ENCODE measurements around the gene TENM4.

TENM4 gene

GRCh38 chr11:79440571-79441460 lies at the start of gene TENM4:
Gene TENM4 (minus strand): TSS chr11:79441030. CDS start chr11:79069944, 371,086 bp downstream.
- DNase-seq, result peak; percentile 52

- no peak for DNase-seq
Observed at GRCh38 chr11:79488286-79488685, 47.5 kb upstream of the TENM4 start.

DNA sequence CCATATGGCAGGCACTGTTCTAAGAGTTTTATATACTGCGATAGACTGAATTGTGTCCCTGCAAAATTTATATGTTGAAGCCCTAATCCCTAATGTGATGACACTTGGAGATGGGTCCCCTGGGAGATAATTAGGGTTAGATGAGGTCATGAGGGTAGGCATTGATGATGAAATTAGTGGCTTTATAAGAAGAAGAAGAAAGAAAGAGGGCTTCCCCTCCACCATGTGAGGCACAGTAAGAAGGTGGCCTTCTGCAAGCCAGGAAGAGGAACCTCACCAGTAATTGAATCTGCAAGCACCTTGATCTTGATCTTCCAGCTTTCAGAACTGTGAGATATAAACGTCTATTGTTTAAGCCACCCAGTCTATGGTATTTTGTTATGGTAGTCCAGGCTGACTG lies 46.6 kb upstream of the TENM4 start:
- DNase-seq, result no peak

- no peak for DNase-seq
Observed at GRCh38 chr11:79486242-79486984, 45.6 kb upstream of the TENM4 start.

DNA sequence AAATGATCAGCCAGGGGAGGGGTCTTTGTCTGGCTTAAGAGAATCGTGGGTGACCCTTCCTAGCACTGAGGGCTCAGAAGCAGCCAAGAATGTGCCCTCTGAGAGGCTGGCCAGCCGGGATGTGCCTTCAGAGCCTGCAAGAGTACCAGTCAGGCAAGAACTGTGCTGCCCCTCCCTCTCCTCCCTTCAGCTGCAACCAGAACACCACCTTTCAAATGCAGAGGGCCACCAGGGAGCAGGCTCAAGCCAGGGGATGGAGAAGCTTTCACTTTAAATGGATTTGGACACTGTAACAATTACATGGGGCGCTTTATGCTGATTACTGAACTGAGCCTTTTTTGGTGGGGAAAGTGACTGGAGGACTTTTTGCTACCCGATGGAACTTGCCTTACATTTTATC lies 44.9 kb upstream of the TENM4 start:
- DNase-seq, result no peak

- no peak for DNase-seq
Observed at GRCh38 chr11:79484872-79485271, 44.0 kb upstream of the TENM4 start.

DNA sequence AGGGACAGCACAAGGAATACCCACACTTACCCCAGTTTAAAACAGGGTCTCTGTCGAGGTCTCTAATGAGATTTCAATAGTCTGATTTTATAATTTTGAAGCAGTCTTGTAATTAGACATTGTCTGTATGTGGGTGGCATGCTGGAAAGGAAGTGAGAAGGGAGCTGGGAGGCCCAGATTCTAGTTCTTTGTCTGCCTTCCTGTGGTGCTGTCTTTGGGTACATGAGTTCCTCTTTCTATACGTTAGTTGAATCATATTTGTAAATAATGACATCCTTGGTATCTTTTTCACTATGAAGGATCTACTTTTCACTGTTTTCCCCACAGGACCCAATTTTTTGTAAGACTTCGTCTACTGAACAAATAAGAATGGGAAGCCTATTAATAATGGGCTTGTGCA lies 42.0 kb upstream of the TENM4 start:
- DNase-seq, result no peak

DNA sequence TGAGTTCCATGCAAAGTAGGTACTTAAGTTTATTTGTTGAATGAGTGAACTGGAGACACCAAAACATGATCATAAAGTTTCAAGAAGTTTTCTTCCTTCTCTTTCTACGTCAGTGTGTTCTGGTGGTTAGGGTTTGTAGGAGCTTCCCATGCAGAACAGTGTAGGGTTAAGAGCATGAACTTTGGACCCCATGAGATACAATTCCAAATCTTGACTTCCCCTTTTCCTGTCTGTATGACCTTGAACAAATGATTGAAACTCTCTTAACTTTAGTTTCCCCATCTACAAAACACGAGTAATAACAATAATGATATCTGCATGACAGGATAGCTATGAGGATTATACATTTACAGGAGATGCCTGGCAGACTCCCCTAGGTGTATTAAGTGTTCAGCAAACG lies 41.0 kb upstream of the TENM4 start:
- DNase-seq, result no peak

DNA sequence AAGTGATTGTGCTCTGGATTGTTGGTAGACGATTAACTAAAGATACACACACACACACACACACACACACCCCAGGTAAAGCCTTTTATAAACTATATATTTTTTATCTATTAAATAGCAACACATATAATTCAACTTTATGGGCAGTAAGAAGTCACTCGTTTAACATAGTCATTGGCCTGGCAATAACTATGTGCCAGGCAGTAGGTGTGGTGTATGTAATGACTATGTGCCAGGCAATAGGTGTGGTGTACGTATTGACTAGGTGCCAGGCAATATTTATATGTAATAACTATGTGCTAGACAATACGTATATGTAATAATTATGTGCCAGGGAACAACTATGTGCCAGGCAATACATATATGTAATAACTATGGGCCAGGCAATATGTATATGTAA lies 40.0 kb upstream of the TENM4 start:
- no peak for DNase-seq

DNA sequence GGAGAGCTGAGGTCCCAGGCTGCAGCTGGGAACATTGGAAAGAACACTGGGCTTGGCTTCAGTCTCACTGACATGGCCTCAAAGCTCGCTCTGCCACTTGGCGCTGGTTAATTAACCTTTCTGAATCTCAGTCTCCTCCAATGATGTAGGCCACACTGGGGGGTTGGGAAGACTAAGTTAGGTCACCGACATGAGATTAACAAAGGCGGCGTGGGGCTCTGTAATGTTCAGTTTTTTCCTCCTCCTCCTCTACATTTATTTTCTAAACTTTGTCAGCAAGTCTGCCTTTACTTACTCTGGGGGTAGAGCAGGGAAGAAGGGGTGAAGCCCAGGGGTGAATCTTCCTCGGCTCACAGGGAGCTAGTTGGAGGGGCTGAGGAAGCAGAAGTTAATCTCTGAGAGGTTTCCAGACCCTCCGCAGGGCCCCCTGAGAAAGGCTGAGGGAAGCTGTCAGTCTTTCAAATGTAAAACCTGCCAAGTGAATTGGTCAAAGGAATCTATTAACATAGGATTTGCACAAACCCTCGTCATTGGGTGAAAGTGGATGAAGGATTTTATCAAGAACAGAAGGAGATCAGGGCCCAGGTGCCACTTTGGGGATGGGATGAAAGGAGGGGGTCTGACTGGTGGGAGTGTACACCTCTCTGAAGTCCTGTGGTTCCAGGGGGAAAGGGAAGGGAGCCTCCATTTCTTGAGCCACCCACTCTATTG lies 32.1 kb upstream of the TENM4 start:
- no peak for DNase-seq

GRCh38 chr11:79471071-79471844 lies 30.4 kb upstream of the TENM4 start:
- DNase-seq, result no peak

GRCh38 chr11:79470161-79470560 lies 29.3 kb upstream of the TENM4 start:
- DNase-seq, result no peak

DNA sequence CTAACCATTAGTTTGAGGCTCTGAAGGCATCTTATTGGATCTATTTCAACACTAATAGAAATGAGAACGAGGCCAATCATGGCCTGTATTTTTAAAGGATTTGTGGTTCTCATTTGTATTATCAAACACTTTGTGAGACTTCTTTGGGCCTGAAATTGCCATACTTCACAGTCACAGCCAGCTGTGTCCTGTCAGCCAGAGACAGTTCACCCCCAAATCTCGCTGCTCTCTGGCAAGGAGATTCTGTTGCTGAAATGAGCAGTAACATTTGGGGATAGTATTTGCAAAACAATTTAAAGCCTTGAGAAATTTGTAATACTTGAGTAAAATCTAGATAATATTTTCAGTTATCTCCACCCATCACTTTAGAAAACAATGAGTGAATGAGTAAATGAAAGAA lies 26.9 kb upstream of the TENM4 start:
- no peak for DNase-seq

DNA sequence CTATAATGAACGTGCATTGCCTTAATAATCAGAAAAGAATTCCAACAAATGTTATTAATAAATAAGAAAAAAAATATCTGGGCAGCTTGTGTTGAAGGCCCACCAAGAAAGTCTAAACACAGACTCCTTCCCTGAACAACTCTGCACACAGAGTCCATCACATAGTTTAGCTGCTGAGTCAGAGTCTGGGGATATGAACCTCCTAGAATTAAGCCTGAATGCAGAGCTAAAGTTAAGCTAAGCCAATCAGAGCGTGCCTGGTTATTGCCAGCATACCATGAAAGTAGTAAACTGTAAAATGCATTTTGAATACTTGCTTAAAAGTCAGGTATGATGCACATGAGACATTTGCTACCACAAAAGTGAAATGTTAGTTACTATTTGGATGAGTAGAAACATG lies 25.6 kb upstream of the TENM4 start:
- no peak for DNase-seq

GRCh38 chr11:79465160-79465559 lies 24.3 kb upstream of the TENM4 start:
- DNase-seq, result no peak

- no peak for DNase-seq
Observed at GRCh38 chr11:79461666-79462645, 21.1 kb upstream of the TENM4 start.

DNA sequence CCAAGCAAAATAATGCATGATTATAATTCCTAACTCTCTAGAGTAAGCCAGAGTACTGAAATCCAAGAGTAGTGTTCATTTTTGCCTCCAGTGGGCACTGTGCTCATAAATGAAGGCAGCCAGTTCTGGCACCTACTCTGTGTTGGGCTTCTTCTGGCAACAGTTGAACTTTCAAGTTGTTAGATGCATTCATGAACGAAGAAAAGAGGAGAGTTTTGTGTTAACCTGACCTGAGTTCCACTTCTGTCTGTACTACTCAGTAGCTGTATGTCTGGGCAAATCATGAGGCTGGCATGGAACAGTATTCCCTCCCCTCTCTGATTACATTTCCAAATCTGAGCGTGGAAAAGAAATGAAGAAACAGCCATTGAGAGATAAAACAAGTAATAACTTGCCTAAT lies 20.3 kb upstream of the TENM4 start:
- DNase-seq, result no peak

DNA sequence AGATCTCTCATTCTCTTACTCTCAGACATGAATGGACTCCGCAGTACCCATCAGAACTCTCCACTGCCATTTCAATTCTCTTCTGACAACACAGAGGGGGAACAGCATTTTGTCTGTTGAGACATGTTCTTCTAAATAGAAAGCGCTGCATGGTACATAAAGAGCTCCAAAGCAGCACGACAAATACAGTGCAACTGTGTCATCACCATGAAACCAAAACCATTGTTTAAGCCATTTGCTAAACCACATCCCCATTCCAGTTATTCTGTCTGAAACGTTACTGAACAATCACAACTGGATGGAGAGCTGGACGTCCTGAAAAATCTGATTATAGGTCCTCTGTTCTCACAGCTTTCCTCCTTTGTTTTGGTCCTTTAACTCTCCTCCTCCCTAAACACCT lies 17.9 kb upstream of the TENM4 start:
- no peak for DNase-seq

GRCh38 chr11:79456501-79456900 lies 15.7 kb upstream of the TENM4 start:
- no peak for DNase-seq

DNA sequence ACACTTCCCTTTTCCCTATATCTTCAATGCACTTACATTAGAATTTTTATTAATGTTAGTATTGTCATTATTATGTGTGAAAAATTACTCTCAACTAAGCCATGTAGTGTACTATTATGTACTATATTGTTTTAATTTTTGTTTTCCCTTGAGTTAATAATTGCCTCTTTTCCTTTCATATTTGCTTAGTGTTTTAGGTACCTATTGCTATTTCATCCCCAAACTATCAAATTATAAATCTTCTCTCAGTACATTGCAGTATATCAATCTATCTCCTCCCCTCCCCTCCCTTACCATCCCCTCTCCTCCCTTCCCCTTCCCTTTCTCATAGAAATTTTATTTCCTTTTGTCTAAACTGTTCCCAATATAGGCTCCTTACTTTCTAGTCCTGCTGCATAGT lies 12.8 kb upstream of the TENM4 start:
- no peak for DNase-seq

DNA sequence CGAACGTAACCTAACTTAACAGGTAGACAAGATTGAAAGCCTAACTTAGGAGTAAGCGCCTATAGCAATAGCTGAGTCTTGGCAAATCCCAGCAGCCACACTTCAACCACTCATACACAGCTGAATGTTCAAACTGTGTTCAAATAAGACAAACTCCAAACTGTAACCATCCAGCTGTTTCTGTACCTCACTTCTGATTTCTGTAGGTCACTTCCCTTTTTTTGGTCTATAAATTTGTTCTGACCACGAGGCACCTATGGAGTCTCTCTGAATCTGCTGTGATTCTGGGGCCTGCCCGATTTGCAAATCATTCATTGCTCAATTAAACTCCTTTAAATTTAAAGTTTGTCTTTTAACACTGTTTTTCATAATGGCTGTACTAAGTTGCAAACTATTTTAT lies 8.2 kb upstream of the TENM4 start:
- DNase-seq, result no peak
